Stimulated activated CD8-positive, alpha-beta memory T cell treated with anti-CD3 and anti-CD28 coated beads, Interleukin-7, amount 100 ng/mL, for 48 hours (primary cell): ENCODE data around the gene PCDHGA6.
"Not testable (repeated sequence)": the region's sequence is repeated elsewhere in the genome, so short reads cannot be mapped to it uniquely, and the experiment has no call there.

ENCODE experiments used
- DNase-seq, 2 donors: peaks; one replicate each; pipeline ENCODE4 v3.0.0-alpha.2; 2020; ENCODE audit warnings: low read depth in 1 of 2; ENCODE audit errors: extremely low read depth in 1 of 2

The PCDHGA6 gene

DNA sequence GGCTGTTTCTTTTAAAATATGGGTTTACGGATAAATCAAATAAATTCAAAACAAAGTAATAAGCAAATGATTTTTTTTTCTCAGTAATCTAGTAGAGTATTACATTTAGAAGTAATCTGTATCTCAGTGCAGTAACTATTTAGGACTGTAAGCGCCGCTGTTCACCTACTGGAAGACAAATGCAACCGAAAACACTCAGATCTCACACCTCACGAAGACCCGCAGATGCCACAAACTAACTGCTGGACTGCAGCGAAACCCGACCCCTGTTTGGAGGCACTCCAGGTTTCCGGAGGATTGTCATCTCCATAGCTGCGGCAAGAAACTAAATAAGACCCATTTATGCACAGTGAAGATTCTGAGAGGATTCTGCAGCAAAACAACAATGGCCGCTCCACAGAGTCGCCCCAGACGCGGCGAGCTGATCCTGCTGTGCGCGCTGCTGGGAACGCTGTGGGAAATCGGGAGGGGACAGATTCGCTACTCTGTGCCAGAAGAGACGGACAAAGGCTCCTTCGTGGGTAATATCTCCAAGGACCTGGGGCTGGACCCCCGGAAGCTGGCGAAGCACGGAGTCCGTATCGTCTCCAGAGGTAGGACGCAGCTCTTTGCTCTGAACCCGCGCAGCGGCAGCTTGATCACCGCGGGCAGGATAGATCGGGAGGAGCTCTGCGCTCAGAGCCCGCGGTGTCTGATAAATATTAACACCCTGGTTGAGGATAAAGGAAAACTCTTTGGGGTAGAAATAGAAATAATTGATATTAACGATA is 18.9 kb downstream of the PCDHGA6 start, which contains the start of gene PCDHGA8:
Gene PCDHGA8, plus strand, starts transcription at position 205 of the 770 bp plus-strand sequence. Its CDS starts 181 bp downstream, at position 386.
- DNase-seq, result no peak

DNA sequence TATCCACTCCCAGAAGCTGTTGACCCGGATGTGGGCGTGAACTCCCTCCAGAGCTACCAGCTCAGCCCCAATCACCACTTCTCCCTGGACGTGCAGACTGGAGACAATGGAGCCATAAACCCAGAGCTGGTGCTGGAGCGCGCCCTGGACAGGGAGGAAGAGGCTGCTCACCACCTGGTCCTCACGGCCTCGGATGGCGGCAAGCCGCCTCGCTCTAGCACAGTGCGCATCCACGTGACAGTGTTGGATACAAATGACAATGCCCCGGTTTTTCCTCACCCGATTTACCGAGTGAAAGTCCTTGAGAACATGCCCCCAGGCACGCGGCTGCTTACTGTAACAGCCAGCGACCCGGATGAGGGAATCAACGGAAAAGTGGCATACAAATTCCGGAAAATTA is 19.6 kb downstream of the PCDHGA6 start:
- no peak for DNase-seq

DNA sequence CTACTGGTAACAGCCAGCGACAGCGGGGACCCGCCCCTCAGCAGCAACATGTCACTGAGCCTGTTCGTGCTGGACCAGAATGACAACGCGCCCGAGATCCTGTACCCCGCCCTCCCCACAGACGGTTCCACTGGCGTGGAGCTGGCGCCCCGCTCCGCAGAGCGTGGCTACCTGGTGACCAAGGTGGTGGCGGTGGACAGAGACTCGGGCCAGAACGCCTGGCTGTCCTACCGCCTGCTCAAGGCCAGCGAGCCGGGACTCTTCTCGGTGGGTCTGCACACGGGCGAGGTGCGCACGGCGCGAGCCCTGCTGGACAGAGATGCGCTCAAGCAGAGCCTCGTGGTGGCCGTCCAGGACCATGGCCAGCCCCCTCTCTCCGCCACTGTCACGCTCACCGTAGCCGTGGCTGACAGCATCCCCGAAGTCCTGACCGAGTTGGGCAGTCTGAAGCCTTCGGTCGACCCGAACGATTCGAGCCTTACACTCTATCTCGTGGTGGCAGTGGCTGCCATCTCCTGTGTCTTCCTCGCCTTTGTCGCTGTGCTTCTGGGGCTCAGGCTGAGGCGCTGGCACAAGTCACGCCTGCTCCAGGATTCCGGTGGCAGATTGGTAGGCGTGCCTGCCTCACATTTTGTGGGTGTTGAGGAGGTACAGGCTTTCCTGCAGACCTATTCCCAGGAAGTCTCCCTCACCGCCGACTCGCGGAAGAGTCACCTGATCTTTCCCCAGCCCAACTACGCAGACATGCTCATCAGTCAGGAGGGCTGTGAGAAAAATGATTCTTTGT is 20.9 kb downstream of the PCDHGA6 start:
- DNase-seq, result not testable (repeated sequence)

DNA sequence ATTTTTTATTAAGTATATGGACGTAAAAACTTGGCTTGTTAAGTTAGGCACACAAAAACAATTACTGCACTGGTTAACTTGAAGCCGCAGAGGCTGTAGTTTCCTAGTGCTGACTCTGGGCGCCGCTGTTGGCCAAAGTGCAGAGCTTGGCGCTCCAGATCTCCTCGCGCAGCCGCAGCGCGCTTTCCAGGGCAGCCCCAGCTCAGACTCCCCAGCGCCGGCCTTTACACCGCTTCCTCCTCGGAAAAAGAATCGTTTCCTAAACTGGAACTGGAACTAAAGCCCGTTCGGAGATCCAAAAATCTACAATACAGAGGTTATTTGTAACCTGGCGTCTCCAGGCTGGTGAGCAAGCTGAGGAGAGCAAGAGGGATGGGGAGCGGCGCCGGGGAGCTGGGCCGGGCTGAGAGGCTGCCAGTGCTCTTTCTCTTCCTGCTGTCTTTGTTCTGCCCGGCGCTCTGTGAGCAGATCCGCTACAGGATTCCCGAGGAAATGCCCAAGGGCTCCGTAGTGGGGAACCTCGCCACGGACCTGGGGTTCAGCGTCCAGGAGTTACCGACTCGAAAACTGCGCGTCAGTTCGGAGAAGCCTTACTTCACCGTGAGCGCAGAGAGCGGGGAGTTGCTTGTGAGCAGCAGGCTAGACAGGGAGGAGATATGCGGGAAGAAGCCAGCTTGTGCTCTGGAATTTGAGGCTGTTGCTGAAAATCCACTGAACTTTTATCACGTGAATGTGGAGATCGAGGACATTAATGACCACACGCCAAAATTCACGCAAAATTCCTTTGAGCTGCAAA is 24.3 kb downstream of the PCDHGA6 start, which contains the start of gene PCDHGB5:
Gene PCDHGB5, plus strand, starts transcription at position 192 of the 796 bp plus-strand sequence. Its CDS starts 181 bp downstream, at position 373.
- DNase-seq, result not testable (repeated sequence)

DNA sequence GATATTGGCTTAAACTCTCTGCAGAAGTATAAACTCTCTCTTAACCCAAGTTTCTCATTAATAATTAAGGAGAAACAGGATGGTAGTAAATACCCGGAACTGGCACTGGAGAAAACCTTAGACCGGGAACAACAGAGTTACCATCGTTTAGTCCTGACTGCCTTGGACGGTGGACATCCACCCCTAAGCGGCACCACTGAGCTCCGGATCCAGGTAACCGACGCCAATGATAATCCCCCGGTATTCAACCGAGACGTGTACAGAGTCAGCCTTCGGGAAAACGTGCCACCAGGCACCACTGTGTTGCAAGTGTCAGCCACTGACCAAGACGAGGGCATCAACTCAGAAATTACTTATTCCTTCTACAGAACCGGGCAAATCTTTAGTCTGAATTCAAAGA is 24.9 kb downstream of the PCDHGA6 start:
- DNase-seq, result no peak

DNA sequence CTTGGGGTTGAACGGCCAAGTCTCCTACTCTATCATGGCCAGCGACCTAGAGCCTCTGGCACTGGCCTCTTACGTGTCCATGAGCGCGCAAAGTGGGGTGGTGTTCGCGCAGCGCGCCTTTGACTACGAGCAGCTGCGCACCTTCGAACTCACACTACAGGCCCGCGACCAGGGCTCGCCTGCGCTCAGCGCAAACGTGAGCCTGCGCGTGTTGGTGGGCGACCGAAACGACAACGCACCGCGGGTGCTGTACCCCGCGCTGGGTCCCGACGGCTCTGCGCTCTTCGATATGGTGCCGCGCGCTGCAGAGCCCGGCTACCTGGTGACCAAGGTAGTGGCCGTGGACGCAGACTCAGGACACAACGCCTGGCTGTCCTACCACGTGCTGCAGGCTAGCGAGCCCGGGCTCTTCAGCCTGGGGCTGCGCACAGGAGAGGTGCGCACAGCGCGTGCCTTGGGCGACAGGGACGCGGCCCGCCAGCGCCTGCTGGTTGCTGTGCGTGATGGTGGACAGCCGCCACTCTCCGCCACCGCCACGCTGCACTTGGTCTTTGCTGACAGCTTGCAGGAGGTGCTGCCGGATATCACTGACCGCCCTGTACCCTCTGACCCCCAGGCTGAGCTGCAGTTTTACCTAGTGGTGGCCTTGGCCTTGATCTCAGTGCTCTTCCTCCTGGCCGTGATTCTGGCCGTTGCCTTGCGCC is 26.0 kb downstream of the PCDHGA6 start:
- DNase-seq, result no peak

DNA sequence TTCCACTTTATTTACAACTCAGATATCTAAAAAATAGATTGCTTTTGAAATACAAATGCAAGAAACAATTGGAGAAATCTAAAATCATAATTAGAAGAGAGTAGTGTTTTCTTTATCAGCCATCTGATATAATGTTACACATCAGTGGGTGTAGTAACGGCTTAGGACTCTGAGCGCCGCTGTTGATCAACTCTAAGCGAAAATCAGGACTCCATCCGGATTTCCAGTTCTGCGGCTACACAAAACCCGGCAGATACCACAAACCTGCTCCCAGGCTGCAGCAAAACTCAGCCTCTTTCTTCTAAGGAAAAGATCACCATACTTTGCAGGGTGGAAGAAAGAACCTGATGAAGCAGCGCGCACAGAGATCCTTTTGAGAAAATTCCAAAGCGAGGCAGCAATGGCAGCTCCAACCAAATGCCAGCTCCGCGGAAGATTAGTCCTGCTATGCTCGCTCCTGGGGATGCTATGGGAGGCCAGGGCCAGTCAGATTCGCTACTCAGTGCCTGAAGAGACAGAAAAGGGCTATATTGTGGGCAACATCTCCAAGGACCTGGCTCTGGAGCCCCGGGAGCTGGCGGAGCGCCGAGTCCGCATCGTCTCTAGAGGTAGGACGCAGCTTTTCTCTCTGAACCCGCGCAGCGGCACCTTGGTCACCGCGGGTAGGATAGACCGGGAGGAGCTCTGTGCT is 29.0 kb downstream of the PCDHGA6 start, which contains the start of gene PCDHGA9:
Gene PCDHGA9, plus strand, starts transcription at position 226 of the 691 bp plus-strand sequence. Its CDS starts 175 bp downstream, at position 401.
- DNase-seq, result no peak

DNA sequence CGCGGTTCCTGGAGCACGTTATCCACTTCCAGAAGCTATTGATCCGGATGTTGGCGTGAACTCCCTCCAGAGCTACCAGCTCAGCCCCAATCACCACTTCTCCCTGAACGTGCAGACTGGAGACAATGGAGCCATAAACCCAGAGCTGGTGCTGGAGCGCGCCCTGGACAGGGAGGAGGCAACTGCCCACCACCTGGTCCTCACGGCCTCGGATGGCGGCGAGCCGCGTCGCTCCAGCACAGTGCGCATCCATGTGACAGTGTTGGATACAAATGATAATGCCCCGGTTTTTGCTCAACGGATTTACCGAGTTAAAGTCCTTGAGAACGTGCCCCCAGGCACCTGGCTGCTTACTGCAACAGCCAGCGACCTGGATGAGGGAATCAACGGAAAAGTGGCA is 29.7 kb downstream of the PCDHGA6 start:
- no peak for DNase-seq

DNA sequence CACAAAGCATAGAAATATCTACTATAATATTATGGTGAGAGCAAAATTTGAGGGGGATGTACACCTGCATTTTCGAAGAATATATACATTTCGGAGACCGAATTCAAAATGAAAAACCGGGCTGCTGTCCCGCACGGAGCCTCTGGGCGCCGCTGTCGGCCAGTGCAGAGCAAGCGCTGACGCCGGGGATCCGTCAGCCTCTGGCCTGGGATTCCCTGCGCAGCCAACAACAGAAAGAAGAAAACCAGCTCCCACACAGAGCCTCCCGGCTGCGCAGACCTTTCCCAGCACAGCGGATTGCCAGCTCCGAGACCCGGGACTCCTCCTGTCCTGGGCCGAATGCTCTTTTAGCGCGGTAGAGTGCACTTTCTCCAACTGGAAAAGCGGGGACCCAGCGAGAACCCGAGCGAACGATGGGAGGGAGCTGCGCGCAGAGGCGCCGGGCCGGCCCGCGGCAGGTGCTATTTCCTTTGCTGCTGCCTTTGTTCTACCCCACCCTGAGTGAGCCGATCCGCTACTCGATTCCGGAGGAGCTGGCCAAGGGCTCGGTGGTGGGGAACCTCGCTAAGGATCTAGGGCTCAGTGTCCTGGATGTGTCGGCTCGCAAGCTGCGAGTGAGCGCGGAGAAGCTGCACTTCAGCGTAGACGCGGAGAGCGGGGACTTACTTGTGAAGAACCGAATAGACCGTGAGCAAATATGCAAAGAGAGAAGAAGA is 34.3 kb downstream of the PCDHGA6 start, which contains the start of gene PCDHGB6:
Gene PCDHGB6, plus strand, starts transcription at position 232 of the 716 bp plus-strand sequence. Its CDS starts 182 bp downstream, at position 414.
- DNase-seq, result not testable (repeated sequence)

DNA sequence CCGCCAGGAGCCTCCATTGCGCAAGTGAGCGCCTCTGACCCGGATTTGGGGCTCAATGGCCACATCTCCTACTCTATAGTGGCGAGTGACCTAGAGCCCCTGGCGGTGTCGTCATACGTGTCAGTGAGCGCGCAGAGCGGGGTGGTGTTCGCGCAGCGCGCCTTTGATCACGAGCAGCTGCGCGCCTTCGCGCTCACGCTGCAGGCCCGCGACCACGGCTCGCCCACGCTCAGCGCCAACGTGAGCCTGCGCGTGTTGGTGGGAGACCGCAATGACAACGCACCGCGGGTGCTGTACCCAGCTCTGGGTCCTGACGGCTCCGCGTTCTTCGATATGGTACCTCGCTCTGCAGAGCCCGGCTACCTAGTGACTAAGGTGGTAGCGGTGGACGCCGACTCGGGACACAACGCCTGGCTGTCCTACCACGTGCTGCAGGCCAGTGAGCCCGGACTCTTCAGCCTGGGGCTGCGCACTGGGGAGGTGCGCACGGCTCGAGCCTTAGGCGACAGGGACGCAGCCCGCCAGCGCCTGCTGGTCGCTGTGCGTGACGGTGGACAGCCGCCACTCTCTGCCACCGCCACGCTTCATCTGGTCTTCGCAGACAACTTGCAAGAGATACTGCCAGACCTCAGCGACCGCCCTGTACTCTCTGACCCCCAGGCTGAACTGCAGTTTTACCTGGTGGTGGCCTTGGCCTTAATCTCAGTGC is 36.1 kb downstream of the PCDHGA6 start:
- no peak for DNase-seq

DNA sequence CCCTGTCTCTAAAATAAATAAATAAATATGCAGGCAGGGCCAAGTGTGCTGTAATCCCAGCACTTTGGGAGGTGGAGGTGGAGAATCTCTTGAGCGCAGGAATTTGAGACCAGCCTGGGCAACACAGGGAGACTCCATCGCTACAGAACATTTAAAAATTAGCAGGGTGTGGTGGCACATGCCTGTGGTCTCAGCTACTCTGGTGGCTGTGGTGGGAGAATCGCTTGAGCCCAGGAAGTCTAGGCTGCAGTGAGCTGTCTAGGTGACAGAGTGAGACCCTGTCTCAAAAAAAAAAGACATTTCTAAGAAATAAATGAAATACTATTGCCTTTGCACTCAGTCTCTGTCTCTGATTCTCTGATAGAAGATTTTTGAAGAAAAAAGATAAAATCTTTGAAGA is 37.9 kb downstream of the PCDHGA6 start:
- DNase-seq, result no peak

DNA sequence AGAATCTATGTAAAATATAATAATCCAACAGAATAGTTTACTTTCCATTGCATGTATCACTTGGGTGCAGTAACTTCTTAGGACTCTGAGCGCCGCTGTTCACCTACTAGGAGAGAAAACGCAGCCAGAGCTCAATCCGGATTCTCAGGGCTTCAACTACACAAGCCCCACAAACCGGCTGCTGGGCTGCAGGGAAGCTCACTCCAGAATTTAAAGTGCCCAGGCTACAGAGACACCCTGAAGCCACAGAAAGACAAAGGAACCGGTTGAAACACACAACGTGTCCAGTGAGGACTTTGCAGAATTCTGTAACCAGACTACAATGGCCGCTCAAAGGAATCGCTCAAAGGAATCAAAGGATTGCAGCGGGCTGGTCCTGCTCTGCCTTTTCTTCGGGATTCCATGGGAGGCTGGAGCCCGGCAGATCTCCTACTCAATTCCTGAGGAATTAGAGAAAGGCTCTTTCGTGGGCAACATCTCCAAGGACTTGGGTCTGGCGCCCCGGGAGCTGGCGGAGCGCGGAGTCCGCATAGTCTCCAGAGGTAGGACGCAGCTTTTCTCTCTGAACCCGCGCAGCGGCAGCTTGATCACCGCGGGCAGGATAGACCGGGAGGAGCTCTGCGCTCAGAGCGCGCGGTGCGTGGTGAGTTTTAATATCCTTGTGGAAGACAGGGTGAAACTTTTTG is 39.3 kb downstream of the PCDHGA6 start, which contains the start of gene PCDHGA10:
Gene PCDHGA10, plus strand, starts transcription at position 134 of the 686 bp plus-strand sequence. Its CDS starts 189 bp downstream, at position 323.
- DNase-seq, result peak in 1 of 2 donors; percentile 25

DNA sequence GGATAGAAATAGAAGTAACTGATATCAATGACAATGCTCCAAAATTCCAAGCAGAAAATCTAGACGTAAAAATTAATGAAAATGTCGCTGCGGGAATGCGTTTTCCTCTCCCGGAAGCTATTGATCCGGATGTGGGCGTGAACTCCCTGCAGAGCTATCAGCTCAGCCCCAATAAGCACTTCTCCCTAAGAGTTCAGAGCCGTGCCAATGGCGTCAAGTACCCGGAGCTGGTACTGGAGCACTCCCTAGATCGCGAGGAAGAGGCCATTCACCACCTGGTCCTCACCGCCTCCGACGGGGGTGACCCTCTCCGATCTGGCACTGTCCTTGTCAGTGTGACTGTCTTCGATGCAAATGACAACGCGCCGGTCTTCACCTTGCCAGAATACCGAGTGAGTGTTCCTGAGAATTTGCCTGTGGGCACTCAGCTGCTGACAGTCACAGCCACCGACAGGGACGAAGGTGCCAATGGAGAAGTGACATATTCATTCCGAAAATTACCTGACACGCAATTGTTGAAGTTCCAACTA is 39.9 kb downstream of the PCDHGA6 start:
- no peak for DNase-seq

DNA sequence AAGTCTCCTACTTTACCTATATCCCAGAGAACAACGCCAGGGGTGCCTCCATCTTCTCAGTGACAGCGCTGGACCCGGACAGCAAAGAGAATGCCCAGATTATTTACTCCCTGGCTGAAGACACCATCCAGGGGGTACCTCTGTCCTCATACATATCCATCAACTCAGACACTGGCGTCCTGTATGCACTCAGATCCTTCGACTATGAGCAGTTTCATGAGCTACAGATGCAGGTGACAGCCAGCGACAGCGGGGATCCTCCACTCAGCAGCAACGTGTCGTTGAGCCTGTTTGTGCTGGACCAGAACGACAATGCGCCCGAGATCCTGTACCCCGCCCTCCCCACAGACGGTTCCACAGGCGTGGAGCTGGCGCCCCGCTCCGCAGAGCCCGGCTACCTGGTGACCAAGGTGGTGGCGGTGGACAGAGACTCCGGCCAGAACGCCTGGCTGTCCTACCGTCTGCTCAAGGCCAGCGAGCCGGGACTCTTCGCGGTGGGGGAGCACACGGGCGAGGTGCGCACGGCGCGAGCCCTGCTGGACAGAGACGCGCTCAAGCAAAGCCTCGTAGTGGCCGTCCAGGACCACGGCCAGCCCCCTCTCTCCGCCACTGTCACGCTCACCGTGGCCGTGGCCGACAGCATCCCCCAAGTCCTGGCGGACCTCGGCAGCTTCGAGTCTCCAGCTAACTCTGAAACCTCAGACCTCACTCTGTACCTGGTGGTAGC is 41.0 kb downstream of the PCDHGA6 start:
- DNase-seq, result not testable (repeated sequence)

DNA sequence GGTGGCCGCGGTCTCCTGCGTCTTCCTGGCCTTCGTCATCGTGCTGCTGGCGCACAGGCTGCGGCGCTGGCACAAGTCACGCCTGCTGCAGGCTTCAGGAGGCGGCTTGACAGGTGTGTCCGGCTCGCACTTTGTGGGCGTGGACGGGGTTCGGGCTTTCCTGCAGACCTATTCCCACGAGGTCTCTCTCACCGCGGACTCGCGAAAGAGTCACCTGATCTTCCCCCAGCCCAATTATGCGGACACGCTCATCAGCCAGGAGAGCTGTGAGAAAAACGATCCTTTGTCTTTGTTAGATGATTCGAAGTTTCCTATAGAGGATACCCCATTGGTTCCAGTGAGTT is 41.6 kb downstream of the PCDHGA6 start:
- not testable (repeated sequence) for DNase-seq

DNA sequence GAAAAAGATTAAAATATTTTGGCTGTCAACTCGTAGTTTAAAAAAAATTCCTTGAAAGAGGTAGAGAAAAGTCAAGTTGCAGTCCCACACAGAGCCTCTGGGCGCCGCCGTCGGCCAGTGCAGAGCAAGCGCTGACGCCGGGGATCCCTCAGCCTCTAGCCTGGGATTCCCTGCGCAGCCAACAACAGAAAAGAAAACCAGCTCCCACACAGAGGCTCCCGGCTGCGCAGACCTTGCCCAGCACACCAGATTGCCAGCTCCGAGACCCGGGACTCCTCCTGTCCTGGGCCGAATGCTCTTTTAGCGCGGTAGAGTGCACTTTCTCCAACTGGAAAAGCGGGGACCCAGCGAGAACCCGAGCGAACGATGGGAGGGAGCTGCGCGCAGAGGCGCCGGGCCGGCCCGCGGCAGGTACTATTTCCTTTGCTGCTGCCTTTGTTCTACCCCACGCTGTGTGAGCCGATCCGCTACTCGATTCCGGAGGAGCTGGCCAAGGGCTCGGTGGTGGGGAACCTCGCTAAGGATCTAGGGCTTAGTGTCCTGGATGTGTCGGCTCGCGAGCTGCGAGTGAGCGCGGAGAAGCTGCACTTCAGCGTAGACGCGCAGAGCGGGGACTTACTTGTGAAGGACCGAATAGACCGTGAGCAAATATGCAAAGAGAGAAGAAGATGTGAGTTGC is 43.9 kb downstream of the PCDHGA6 start, which contains the start of gene PCDHGB7:
Gene PCDHGB7, plus strand, starts transcription at position 184 of the 679 bp plus-strand sequence. Its CDS starts 183 bp downstream, at position 367.
- DNase-seq, result peak in 1 of 2 donors; percentile 34
